GM23338 (cell line): ENCODE results near the gene PPP4C. TPM values are rescaled to one million over a fixed set of nuclear protein-coding genes. Genes with fewer than 3 reads are reported as not detected.

ENCODE experiments used
- ATAC-seq: fragments of 200-7000 bp; cut with Tn5 transposase; 3 replicates; pipeline ENCODE4 v1.9.1; 2020
- DNase-seq: peaks from one replicate; pipeline ENCODE4 v3.0.0-alpha.2; 2015; ENCODE audit warnings: low spot score
- H2AFZ ChIP-seq: fragments of 200-600 bp; sonication (generic); 2 replicates; pipeline ENCODE4 v1.8.0; 2016; ENCODE audit warnings: antibody characterized with exemption, mild to moderate bottlenecking, moderate library complexity
- H3F3A ChIP-seq: fragments of 200-600 bp; sonication (generic); replicated peaks from 2 replicates; pipeline ENCODE4 v1.8.0; 2017; ENCODE audit warnings: antibody characterized with exemption, mixed run types, low read depth
- H3K27ac ChIP-seq: fragments of 200-600 bp; sonication (generic); 2 replicates; pipeline ENCODE4 v1.6.1; 2016; ENCODE audit warnings: low read depth
- H3K27me3 ChIP-seq: fragments of 200-600 bp; sonication (generic); 2 replicates; pipeline ENCODE4 v1.8.0; 2016; ENCODE audit warnings: mild to moderate bottlenecking, mixed run types, moderate library complexity; ENCODE audit not compliant: insufficient read depth
- H3K36me3 ChIP-seq: fragments of 200-600 bp; sonication (generic); 2 replicates; pipeline ENCODE4 v1.8.0; 2016; ENCODE audit warnings: mild to moderate bottlenecking; ENCODE audit not compliant: insufficient read depth
- H3K4me1 ChIP-seq: fragments of 200-600 bp; sonication (generic); 2 replicates; pipeline ENCODE4 v1.8.0; 2016; ENCODE audit warnings: mild to moderate bottlenecking, moderate library complexity; ENCODE audit not compliant: insufficient read depth
- H3K4me2 ChIP-seq: fragments of 200-600 bp; sonication (generic); 2 replicates; pipeline ENCODE4 v1.7.1; 2017; ENCODE audit warnings: mixed run types
- H3K4me3 ChIP-seq: fragments of 200-600 bp; sonication (generic); 2 replicates; pipeline ENCODE4 v1.6.1; 2016; ENCODE audit warnings: mixed run types
- H3K79me2 ChIP-seq: fragments of 200-600 bp; sonication (generic); replicated peaks from 2 replicates; pipeline ENCODE4 v1.8.0; 2017; ENCODE audit warnings: mild to moderate bottlenecking; ENCODE audit not compliant: insufficient read depth
- H3K9me2 ChIP-seq: fragments of 200-600 bp; sonication (generic); 2 replicates; pipeline ENCODE4 v1.8.0; 2017; ENCODE audit not compliant: insufficient read depth
- H4K20me1 ChIP-seq: fragments of 200-600 bp; sonication (generic); replicated peaks from 2 replicates; pipeline ENCODE4 v1.8.0; 2017; ENCODE audit warnings: mild to moderate bottlenecking; ENCODE audit not compliant: insufficient read depth
- H3K27ac Mint-ChIP-seq: 2 replicates; pipeline ENCODE4 v1.8.0; 2020; ENCODE audit warnings: inconsistent platforms, mild to moderate bottlenecking, moderate library complexity, mixed read lengths
- H3K27me3 Mint-ChIP-seq: 3 replicates; pipeline ENCODE4 v1.8.0; 2022; ENCODE audit warnings: low read depth, mild to moderate bottlenecking, moderate library complexity, mixed read lengths, inconsistent platforms; ENCODE audit not compliant: insufficient read depth, poor library complexity
- H3K36me3 Mint-ChIP-seq: 3 replicates; pipeline ENCODE4 v1.8.0; 2021; ENCODE audit warnings: low read depth, mild to moderate bottlenecking, inconsistent platforms, moderate library complexity, mixed read lengths
- H3K4me1 Mint-ChIP-seq: 3 replicates; pipeline ENCODE4 v1.8.0; 2020; ENCODE audit warnings: mild to moderate bottlenecking, inconsistent platforms, mixed read lengths
- H3K4me3 Mint-ChIP-seq: 3 replicates; pipeline ENCODE4 v1.8.0; 2021; ENCODE audit warnings: moderate library complexity, mild to moderate bottlenecking, inconsistent platforms, mixed read lengths
- H3K9me3 Mint-ChIP-seq: 3 replicates; pipeline ENCODE4 v1.8.0; 2020; ENCODE audit warnings: moderate library complexity, mild to moderate bottlenecking, inconsistent platforms, mixed read lengths
- CREB1 ChIP-seq: fragments of 250-450 bp; sonication (Bioruptor Pico); IDR thresholded peaks from 2 replicates; pipeline ENCODE4 v1.5.0; 2020; ENCODE audit warnings: low read depth, mild to moderate bottlenecking, moderate library complexity
- EZH2 ChIP-seq: fragments of 200-600 bp; sonication (generic); IDR thresholded peaks from one replicate; pipeline ENCODE4 v1.8.0; 2017; ENCODE audit warnings: antibody characterized with exemption, mild to moderate bottlenecking, low read depth; ENCODE audit not compliant: unreplicated experiment
- EZH2phosphoT487 ChIP-seq: fragments of 200-600 bp; sonication (generic); IDR thresholded peaks from one replicate; pipeline ENCODE4 v1.8.1; 2018; ENCODE audit warnings: antibody characterized with exemption; ENCODE audit not compliant: unreplicated experiment
- JUNB ChIP-seq: IDR thresholded peaks from one replicate; pipeline ENCODE4 v1.6.1; 2016; ENCODE audit warnings: antibody characterized with exemption; ENCODE audit not compliant: unreplicated experiment
- NANOG ChIP-seq: IDR thresholded peaks from 2 replicates; pipeline ENCODE4 v1.6.1; 2016; ENCODE audit warnings: antibody characterized with exemption, borderline replicate concordance
- POLR2AphosphoS5 ChIP-seq: IDR thresholded peaks from 2 replicates; pipeline ENCODE4 v1.6.1; 2016; ENCODE audit warnings: antibody characterized with exemption, low read depth
- STAT1 ChIP-seq: IDR thresholded peaks from one replicate; pipeline ENCODE4 v1.6.1; 2016; ENCODE audit warnings: antibody characterized with exemption; ENCODE audit not compliant: unreplicated experiment
- ZNF114 ChIP-seq: fragments of 250-450 bp; sonication (Bioruptor Pico); IDR thresholded peaks from 2 replicates; pipeline ENCODE4 v1.5.0; 2020; ENCODE audit warnings: mild to moderate bottlenecking, moderate library complexity
- ZNF331 ChIP-seq: fragments of 250-450 bp; sonication (Bioruptor Pico); IDR thresholded peaks from 2 replicates; pipeline ENCODE4 v1.5.0; 2020; ENCODE audit warnings: low read depth, mild to moderate bottlenecking, moderate library complexity
- polyA plus RNA-seq: library from polyadenylated mRNA; unstranded; fragments of >200 nt; fragmentation: Nextera tagmentation; extraction: Ambion mirVana; gene quantifications from 2 replicates; pipeline ENCODE4 v1.2.1, GENCODE V29; 2016
- total RNA-seq: library from RNA; depleted of rRNA; stranded (reverse); fragments of >200 nt; shearing (Covaris generic); gene quantifications from 2 replicates; pipeline ENCODE4 v1.2.3, GENCODE V29; 2014
- TF ChIP-seq, protein P1 (sequence below): fragments of 250-450 bp; sonication (Bioruptor Pico); IDR thresholded peaks from 2 replicates; pipeline ENCODE4 v1.5.0; 2020; ENCODE audit warnings: mild to moderate bottlenecking, moderate library complexity
- TF ChIP-seq, protein P2 (sequence below), 2 experiments: fragments of 200-600 bp in 1 of 2; sonication (generic) in 1 of 2; conservative IDR thresholded peaks; 2 replicates each; pipeline versions ENCODE4 v1.5.1 to v1.6.1; 2016 to 2017; ENCODE audit warnings: antibody characterized with exemption in 2 of 2, low read depth in 2 of 2, mild to moderate bottlenecking in 2 of 2, moderate library complexity in 1 of 2
- TF ChIP-seq, protein P3 (sequence below): IDR thresholded peaks from one replicate; pipeline ENCODE4 v1.6.1; 2018; ENCODE audit warnings: antibody characterized with exemption; ENCODE audit not compliant: unreplicated experiment
- TF ChIP-seq, protein P4 (sequence below): IDR thresholded peaks from 2 replicates; pipeline ENCODE4 v1.6.1; 2016; ENCODE audit warnings: antibody characterized with exemption

PPP4C gene
- total and polyA plus RNA-seq, 2 experiments from 2014 or later = 120 to 170 TPM

DNA sequence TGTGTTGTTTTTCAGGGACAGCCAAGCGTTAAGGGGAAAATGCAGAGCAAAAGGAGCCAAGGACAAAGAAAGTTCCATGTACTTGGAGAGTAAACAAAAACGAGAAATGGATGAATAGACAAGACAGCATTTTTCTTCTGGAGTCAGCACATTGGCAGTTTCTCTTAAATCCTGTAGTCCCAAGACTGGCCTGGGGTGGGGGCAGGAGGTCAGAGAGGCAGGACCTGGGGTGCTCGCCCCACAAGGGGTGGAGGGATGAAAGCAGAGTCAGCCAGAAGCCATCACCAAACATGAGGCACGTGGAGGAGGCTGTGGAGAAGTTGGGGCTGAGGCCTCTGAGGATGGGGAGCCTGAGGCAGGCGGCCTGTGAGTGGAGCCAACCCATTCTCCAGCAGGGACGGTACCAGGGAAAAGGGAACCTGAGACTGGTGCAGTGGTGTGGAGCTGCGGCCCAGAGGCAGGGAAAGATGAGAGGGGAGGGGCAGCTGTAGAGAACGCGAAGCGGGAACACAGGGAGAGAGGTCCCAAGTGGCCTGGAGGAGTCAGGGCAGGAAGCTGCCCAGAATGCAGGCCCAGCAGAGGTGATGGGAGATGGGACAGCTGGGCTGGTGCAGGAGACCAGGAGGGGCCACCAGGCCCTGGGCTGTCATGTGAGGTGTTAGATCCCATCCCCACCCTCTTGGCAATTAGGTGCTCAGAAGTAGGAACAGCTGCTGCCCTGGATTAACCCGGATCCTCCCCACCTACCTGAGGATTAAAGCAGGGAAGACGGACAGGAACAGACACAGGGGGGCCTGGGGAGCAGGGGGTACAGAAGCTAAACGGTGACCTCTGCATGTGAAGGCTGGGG, 48.0 kb upstream of the PPP4C start:
- H3K9me2 ChIP-seq = no peaks in the 10 kb centered on the region
- H3K27me3 ChIP-seq = no peaks in the 10 kb centered on the region
- no peak overlapping the region for H3K4me2 ChIP-seq
- Mint-ChIP-seq H3K27ac (no peak overlapping the region), H3K4me1 (peaks cover 39% of the 10 kb centered on the region), H3K36me3 (peaks cover 3% of the 10 kb centered on the region; the same call in 2 of the 3 replicates), H3K4me3 (peak overlapping the region; percentile 10; the same call in 2 of the 3 replicates), H3K9me3 (no peaks in the 10 kb centered on the region), H3K27me3 (peaks cover 18% of the 10 kb centered on the region)
- no peaks in the 10 kb centered on the region for H3K36me3 ChIP-seq
- H3K4me1 ChIP-seq = peaks cover 24% of the 10 kb centered on the region
- H2AFZ ChIP-seq = no peak overlapping the region
- 0 out of 2 replicates have a peak, but pooled peaks cover 3% of the 10 kb centered on the region for H3F3A ChIP-seq
- no peak for TF ChIP-seq ZNF331 (CRISPR knock-in tag)
- TF ChIP-seq, protein P1, sequence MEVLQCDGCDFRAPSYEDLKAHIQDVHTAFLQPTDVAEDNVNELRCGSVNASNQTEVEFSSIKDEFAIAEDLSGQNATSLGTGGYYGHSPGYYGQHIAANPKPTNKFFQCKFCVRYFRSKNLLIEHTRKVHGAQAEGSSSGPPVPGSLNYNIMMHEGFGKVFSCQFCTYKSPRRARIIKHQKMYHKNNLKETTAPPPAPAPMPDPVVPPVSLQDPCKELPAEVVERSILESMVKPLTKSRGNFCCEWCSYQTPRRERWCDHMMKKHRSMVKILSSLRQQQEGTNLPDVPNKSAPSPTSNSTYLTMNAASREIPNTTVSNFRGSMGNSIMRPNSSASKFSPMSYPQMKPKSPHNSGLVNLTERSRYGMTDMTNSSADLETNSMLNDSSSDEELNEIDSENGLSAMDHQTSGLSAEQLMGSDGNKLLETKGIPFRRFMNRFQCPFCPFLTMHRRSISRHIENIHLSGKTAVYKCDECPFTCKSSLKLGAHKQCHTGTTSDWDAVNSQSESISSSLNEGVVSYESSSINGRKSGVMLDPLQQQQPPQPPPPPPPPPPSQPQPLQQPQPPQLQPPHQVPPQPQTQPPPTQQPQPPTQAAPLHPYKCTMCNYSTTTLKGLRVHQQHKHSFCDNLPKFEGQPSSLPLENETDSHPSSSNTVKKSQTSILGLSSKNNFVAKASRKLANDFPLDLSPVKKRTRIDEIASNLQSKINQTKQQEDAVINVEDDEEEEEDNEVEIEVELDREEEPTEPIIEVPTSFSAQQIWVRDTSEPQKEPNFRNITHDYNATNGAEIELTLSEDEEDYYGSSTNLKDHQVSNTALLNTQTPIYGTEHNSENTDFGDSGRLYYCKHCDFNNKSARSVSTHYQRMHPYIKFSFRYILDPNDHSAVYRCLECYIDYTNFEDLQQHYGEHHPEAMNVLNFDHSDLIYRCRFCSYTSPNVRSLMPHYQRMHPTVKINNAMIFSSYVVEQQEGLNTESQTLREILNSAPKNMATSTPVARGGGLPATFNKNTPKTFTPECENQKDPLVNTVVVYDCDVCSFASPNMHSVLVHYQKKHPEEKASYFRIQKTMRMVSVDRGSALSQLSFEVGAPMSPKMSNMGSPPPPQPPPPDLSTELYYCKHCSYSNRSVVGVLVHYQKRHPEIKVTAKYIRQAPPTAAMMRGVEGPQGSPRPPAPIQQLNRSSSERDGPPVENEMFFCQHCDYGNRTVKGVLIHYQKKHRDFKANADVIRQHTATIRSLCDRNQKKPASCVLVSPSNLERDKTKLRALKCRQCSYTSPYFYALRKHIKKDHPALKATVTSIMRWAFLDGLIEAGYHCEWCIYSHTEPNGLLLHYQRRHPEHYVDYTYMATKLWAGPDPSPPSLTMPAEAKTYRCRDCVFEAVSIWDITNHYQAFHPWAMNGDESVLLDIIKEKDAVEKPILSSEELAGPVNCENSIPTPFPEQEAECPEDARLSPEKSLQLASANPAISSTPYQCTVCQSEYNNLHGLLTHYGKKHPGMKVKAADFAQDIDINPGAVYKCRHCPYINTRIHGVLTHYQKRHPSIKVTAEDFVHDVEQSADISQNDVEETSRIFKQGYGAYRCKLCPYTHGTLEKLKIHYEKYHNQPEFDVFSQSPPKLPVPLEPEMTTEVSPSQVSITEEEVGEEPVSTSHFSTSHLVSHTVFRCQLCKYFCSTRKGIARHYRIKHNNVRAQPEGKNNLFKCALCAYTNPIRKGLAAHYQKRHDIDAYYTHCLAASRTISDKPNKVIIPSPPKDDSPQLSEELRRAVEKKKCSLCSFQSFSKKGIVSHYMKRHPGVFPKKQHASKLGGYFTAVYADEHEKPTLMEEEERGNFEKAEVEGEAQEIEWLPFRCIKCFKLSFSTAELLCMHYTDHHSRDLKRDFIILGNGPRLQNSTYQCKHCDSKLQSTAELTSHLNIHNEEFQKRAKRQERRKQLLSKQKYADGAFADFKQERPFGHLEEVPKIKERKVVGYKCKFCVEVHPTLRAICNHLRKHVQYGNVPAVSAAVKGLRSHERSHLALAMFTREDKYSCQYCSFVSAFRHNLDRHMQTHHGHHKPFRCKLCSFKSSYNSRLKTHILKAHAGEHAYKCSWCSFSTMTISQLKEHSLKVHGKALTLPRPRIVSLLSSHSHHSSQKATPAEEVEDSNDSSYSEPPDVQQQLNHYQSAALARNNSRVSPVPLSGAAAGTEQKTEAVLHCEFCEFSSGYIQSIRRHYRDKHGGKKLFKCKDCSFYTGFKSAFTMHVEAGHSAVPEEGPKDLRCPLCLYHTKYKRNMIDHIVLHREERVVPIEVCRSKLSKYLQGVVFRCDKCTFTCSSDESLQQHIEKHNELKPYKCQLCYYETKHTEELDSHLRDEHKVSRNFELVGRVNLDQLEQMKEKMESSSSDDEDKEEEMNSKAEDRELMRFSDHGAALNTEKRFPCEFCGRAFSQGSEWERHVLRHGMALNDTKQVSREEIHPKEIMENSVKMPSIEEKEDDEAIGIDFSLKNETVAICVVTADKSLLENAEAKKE (CRISPR knock-in tag) = no peak
- TF ChIP-seq STAT1 = no peak
- TF ChIP-seq, protein P2, sequence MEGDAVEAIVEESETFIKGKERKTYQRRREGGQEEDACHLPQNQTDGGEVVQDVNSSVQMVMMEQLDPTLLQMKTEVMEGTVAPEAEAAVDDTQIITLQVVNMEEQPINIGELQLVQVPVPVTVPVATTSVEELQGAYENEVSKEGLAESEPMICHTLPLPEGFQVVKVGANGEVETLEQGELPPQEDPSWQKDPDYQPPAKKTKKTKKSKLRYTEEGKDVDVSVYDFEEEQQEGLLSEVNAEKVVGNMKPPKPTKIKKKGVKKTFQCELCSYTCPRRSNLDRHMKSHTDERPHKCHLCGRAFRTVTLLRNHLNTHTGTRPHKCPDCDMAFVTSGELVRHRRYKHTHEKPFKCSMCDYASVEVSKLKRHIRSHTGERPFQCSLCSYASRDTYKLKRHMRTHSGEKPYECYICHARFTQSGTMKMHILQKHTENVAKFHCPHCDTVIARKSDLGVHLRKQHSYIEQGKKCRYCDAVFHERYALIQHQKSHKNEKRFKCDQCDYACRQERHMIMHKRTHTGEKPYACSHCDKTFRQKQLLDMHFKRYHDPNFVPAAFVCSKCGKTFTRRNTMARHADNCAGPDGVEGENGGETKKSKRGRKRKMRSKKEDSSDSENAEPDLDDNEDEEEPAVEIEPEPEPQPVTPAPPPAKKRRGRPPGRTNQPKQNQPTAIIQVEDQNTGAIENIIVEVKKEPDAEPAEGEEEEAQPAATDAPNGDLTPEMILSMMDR (conservative IDR thresholded peaks at IDR 0.05; ENCODE audit: low read depth in 2 of 2) = no peak; a peak in 1 of 4 replicates
- no peak for TF ChIP-seq JUNB
- TF ChIP-seq NANOG = no peak
- TF ChIP-seq EZH2phosphoT487 = no peak
- no peak for TF ChIP-seq POLR2AphosphoS5
- TF ChIP-seq, protein P3, sequence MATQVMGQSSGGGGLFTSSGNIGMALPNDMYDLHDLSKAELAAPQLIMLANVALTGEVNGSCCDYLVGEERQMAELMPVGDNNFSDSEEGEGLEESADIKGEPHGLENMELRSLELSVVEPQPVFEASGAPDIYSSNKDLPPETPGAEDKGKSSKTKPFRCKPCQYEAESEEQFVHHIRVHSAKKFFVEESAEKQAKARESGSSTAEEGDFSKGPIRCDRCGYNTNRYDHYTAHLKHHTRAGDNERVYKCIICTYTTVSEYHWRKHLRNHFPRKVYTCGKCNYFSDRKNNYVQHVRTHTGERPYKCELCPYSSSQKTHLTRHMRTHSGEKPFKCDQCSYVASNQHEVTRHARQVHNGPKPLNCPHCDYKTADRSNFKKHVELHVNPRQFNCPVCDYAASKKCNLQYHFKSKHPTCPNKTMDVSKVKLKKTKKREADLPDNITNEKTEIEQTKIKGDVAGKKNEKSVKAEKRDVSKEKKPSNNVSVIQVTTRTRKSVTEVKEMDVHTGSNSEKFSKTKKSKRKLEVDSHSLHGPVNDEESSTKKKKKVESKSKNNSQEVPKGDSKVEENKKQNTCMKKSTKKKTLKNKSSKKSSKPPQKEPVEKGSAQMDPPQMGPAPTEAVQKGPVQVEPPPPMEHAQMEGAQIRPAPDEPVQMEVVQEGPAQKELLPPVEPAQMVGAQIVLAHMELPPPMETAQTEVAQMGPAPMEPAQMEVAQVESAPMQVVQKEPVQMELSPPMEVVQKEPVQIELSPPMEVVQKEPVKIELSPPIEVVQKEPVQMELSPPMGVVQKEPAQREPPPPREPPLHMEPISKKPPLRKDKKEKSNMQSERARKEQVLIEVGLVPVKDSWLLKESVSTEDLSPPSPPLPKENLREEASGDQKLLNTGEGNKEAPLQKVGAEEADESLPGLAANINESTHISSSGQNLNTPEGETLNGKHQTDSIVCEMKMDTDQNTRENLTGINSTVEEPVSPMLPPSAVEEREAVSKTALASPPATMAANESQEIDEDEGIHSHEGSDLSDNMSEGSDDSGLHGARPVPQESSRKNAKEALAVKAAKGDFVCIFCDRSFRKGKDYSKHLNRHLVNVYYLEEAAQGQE = no peak
- no peak for TF ChIP-seq CREB1 (CRISPR knock-in tag)
- TF ChIP-seq EZH2 = no peak
- TF ChIP-seq, protein P4, sequence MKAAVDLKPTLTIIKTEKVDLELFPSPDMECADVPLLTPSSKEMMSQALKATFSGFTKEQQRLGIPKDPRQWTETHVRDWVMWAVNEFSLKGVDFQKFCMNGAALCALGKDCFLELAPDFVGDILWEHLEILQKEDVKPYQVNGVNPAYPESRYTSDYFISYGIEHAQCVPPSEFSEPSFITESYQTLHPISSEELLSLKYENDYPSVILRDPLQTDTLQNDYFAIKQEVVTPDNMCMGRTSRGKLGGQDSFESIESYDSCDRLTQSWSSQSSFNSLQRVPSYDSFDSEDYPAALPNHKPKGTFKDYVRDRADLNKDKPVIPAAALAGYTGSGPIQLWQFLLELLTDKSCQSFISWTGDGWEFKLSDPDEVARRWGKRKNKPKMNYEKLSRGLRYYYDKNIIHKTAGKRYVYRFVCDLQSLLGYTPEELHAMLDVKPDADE = no peak
- no peak for TF ChIP-seq ZNF114 (CRISPR knock-in tag)
- H3K27ac ChIP-seq = no peak overlapping the region
- peak; percentile 46 for DNase-seq
- no peaks in the 10 kb centered on the region for H3K79me2 ChIP-seq
- H3K4me3 ChIP-seq = no peak overlapping the region
- no peaks in the 10 kb centered on the region; the same call in 1 of the 2 replicates for H4K20me1 ChIP-seq
- ATAC-seq = peak; percentile 3; the same call in 2 of the 3 replicates
